ENCODE results near the gene RAP2C. TPM values are rescaled to one million over a fixed set of nuclear protein-coding genes. Genes with fewer than 3 reads are reported as not detected.

The RAP2C gene
- total and polyA plus RNA-seq, 9 donors, result 51.6 to 80.0 (median 62.0) TPM

GRCh38 chrX:132206259-132206658 lies 13.0 kb downstream of the RAP2C start:
- no peaks in the 10 kb centered on the region for H3K9me3 ChIP-seq (replicated peaks; ENCODE audit: control insufficient read depth, low read depth, low read length)
- H3K4me1 ChIP-seq (ENCODE audit: control insufficient read depth, insufficient read depth, low read length), result no peaks in the 10 kb centered on the region
- no CpG with 5 or more reads among the region's 5 CpGs for WGBS (ENCODE audit: insufficient coverage)
- peak; percentile 33 for DNase-seq
- no peak overlapping the region for H3K4me3 ChIP-seq (ENCODE audit: low read length)
- H3K27me3 ChIP-seq (ENCODE audit: control insufficient read depth, insufficient read depth, low read length), result peaks cover 7% of the 10 kb centered on the region
- H3K27ac ChIP-seq (ENCODE audit: low read length), result peak overlapping the region; percentile 52
- H3K36me3 ChIP-seq (ENCODE audit: control insufficient read depth, insufficient read depth, low read length), result peaks cover 8% of the 10 kb centered on the region

DNA sequence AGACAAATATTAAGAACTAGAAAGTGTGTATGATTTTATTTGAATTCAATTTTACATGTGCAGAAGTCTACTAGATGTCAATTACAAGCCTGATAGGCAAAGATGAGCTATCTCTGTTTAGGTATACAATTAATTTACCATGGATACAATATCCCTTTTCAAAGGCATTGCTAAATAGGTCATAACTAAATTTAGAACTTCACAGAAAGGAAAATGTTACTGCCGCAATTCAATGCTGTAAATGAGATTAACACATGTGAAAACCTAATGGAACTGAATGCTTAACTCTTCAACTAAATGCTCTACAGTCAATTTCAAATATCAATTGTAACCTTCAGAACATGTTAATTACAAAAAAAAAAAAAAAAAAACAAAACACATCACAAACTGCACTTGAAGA lies 14.6 kb downstream of the RAP2C start:
- peak; percentile 64 for DNase-seq
- Histone ChIP-seq H3K36me3 (ENCODE audit: control insufficient read depth, insufficient read depth, low read length) (peaks cover under 1% of the 10 kb centered on the region), H3K4me1 (ENCODE audit: control insufficient read depth, insufficient read depth, low read length) (peaks cover under 1% of the 10 kb centered on the region), H3K9me3 (replicated peaks; ENCODE audit: control insufficient read depth, low read depth, low read length) (no peaks in the 10 kb centered on the region), H3K27me3 (ENCODE audit: control insufficient read depth, insufficient read depth, low read length) (peaks cover 10% of the 10 kb centered on the region), H3K4me3 (ENCODE audit: low read length) (no peak overlapping the region), H3K27ac (ENCODE audit: low read length) (peak overlapping the region; percentile 25)
- WGBS (ENCODE audit: insufficient coverage), result no CpG with 5 or more reads among the region's 1 CpG

GRCh38 chrX:132200976-132201375 lies 18.3 kb downstream of the RAP2C start:
- 47% methylated on average over 3 of the region's 5 CpGs for WGBS (ENCODE audit: insufficient coverage)
- Histone ChIP-seq H3K36me3 (ENCODE audit: control insufficient read depth, insufficient read depth, low read length) (no peaks in the 10 kb centered on the region), H3K27me3 (ENCODE audit: control insufficient read depth, insufficient read depth, low read length) (peaks cover 13% of the 10 kb centered on the region), H3K27ac (ENCODE audit: low read length) (peak overlapping the region; percentile 17), H3K4me1 (ENCODE audit: control insufficient read depth, insufficient read depth, low read length) (peaks cover 2% of the 10 kb centered on the region), H3K4me3 (ENCODE audit: low read length) (no peak overlapping the region), H3K9me3 (replicated peaks; ENCODE audit: control insufficient read depth, low read depth, low read length) (no peaks in the 10 kb centered on the region)
- peak; percentile 76 for DNase-seq

- peak overlapping the region; percentile 31 for H3K27ac ChIP-seq (ENCODE audit: low read length)
- H3K4me1 ChIP-seq (ENCODE audit: control insufficient read depth, insufficient read depth, low read length), result peaks cover 2% of the 10 kb centered on the region
- H3K9me3 ChIP-seq (replicated peaks; ENCODE audit: control insufficient read depth, low read depth, low read length), result no peaks in the 10 kb centered on the region
- 42% methylated on average over 4 of the region's 6 CpGs for WGBS (ENCODE audit: insufficient coverage)
- H3K27me3 ChIP-seq (ENCODE audit: control insufficient read depth, insufficient read depth, low read length), result peaks cover 13% of the 10 kb centered on the region
- H3K4me3 ChIP-seq (ENCODE audit: low read length), result no peak overlapping the region
- no peaks in the 10 kb centered on the region for H3K36me3 ChIP-seq (ENCODE audit: control insufficient read depth, insufficient read depth, low read length)
- DNase-seq, result no peak
These were observed 19.3 kb downstream of the RAP2C start for GRCh38 chrX:132199941-132200340.

DNA sequence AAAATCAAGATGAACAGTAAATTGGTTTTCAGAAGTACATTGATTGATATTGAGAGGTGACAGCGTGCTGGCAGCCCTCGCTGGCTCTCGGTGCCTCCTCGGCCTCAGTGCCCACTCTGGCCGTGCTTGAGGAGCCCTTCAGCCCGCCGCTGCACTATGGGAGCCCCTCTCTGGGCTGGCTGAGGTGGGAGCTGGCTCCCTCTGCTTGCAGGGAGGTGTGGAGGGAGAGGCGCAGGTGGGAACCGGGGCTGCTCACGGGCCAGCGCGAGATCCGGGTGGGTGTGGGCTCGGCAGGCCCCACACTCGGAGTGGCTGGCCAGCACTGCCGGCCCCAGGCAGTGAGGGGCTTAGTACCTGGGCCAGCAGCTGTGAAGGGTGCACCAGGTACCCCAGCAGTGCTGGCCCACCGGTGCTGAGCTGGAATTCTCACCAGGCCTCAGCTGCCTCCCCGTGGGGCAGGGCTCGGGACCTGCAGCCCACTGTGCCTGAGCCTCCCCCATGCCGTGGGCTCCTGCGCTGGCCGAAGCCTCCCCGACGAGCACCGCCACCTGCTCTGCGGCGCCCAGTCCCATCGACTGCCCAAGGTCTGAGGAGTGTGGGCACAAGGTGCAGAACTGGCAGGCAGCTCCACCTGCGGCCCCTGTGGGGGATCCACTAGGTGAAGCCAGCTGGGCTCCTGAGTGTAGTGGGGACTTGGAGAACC lies 25.2 kb downstream of the RAP2C start:
- peaks cover 9% of the 10 kb centered on the region for H3K27me3 ChIP-seq (ENCODE audit: control insufficient read depth, insufficient read depth, low read length)
- H3K9me3 ChIP-seq (replicated peaks; ENCODE audit: control insufficient read depth, low read depth, low read length), result no peaks in the 10 kb centered on the region
- no peak for DNase-seq
- no peak overlapping the region for H3K4me3 ChIP-seq (ENCODE audit: low read length)
- H3K36me3 ChIP-seq (ENCODE audit: control insufficient read depth, insufficient read depth, low read length), result no peaks in the 10 kb centered on the region
- H3K4me1 ChIP-seq (ENCODE audit: control insufficient read depth, insufficient read depth, low read length), result no peaks in the 10 kb centered on the region
- no peak overlapping the region for H3K27ac ChIP-seq (ENCODE audit: low read length)
- 90% methylated on average over 24 of the region's 29 CpGs for WGBS (ENCODE audit: insufficient coverage)

DNA sequence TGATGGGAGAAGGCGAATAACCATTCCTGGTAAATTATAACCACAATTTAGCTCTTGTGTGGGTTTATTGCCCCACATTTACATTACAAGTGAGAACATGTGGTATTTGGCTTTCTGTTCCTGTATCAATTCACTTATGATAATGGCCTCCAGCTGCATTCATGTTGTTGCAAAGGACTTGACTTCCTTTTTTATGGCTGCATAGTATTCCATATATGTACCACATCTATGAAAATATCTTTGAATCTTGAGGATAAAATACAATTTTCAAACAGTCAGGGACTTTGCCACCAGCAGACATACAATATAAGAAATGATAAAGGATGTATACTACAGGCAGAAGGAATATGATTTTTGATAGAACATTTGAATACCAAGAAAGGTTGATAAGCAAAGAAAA lies 27.3 kb downstream of the RAP2C start:
- H3K27ac ChIP-seq (ENCODE audit: low read length), result no peak overlapping the region
- H3K9me3 ChIP-seq (replicated peaks; ENCODE audit: control insufficient read depth, low read depth, low read length), result no peaks in the 10 kb centered on the region
- H3K4me3 ChIP-seq (ENCODE audit: low read length), result no peak overlapping the region
- no peak for DNase-seq
- no CpG with 5 or more reads among the region's 1 CpG for WGBS (ENCODE audit: insufficient coverage)
- H3K36me3 ChIP-seq (ENCODE audit: control insufficient read depth, insufficient read depth, low read length), result no peaks in the 10 kb centered on the region
- no peaks in the 10 kb centered on the region for H3K4me1 ChIP-seq (ENCODE audit: control insufficient read depth, insufficient read depth, low read length)
- peaks cover 4% of the 10 kb centered on the region for H3K27me3 ChIP-seq (ENCODE audit: control insufficient read depth, insufficient read depth, low read length)

GRCh38 chrX:132188175-132188574 lies 31.1 kb downstream of the RAP2C start:
- Histone ChIP-seq H3K36me3 (ENCODE audit: control insufficient read depth, insufficient read depth, low read length) (no peaks in the 10 kb centered on the region), H3K4me1 (ENCODE audit: control insufficient read depth, insufficient read depth, low read length) (no peaks in the 10 kb centered on the region), H3K27me3 (ENCODE audit: control insufficient read depth, insufficient read depth, low read length) (peaks cover 9% of the 10 kb centered on the region), H3K4me3 (ENCODE audit: low read length) (no peak overlapping the region), H3K9me3 (replicated peaks; ENCODE audit: control insufficient read depth, low read depth, low read length) (no peaks in the 10 kb centered on the region), H3K27ac (ENCODE audit: low read length) (no peak overlapping the region)
- DNase-seq, result no peak
- 100% methylated on average over 1 of the region's 3 CpGs for WGBS (ENCODE audit: insufficient coverage)

GRCh38 chrX:132187451-132187850 lies 31.8 kb downstream of the RAP2C start:
- 9% methylated on average over 1 of the region's 4 CpGs for WGBS (ENCODE audit: insufficient coverage)
- Histone ChIP-seq H3K27ac (ENCODE audit: low read length) (no peak overlapping the region), H3K9me3 (replicated peaks; ENCODE audit: control insufficient read depth, low read depth, low read length) (no peaks in the 10 kb centered on the region)

DNA sequence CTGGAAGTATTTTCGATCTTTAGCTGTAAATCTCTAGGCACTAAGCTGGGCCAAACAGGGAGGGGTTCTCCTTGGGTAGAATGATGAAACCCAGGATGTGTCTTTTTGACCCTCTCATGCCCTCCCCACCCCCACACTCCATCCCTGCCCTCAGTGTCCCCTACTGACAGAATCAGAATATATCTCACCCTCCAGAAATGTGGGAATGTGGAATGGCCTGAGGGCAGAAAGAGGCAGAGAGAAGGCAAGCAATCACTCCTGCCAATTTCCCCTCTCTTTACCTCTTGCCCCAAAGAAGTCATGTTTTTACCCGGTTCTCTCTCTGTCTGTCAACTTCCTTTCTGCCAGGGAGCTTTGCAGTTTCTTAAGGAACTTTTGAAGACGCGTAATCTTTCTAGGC lies 34.4 kb downstream of the RAP2C start:
- no peak for DNase-seq
- Histone ChIP-seq H3K4me1 (ENCODE audit: control insufficient read depth, insufficient read depth, low read length) (no peaks in the 10 kb centered on the region), H3K27ac (ENCODE audit: low read length) (no peak overlapping the region), H3K36me3 (ENCODE audit: control insufficient read depth, insufficient read depth, low read length) (no peaks in the 10 kb centered on the region), H3K9me3 (replicated peaks; ENCODE audit: control insufficient read depth, low read depth, low read length) (no peaks in the 10 kb centered on the region), H3K4me3 (ENCODE audit: low read length) (no peak overlapping the region), H3K27me3 (ENCODE audit: control insufficient read depth, insufficient read depth, low read length) (peaks cover 18% of the 10 kb centered on the region)
- 68% methylated on average over 3 of the region's 4 CpGs for WGBS (ENCODE audit: insufficient coverage)

More at GRCh38 chrX:132187451-132187850, 31.8 kb downstream of the RAP2C start:
- H3K27me3 ChIP-seq (ENCODE audit: control insufficient read depth, insufficient read depth, low read length), result peaks cover 10% of the 10 kb centered on the region
- no peaks in the 10 kb centered on the region for H3K4me1 ChIP-seq (ENCODE audit: control insufficient read depth, insufficient read depth, low read length)
- no peak overlapping the region for H3K4me3 ChIP-seq (ENCODE audit: low read length)
- no peaks in the 10 kb centered on the region for H3K36me3 ChIP-seq (ENCODE audit: control insufficient read depth, insufficient read depth, low read length)
- no peak for DNase-seq

GRCh38 chrX:132181364-132181763 lies 37.9 kb downstream of the RAP2C start:
- no peaks in the 10 kb centered on the region for H3K9me3 ChIP-seq (replicated peaks; ENCODE audit: control insufficient read depth, low read depth, low read length)
- DNase-seq, result no peak
- no peaks in the 10 kb centered on the region for H3K4me1 ChIP-seq (ENCODE audit: control insufficient read depth, insufficient read depth, low read length)
- no peak overlapping the region for H3K4me3 ChIP-seq (ENCODE audit: low read length)
- no peak overlapping the region for H3K27ac ChIP-seq (ENCODE audit: low read length)
- whole genome bisulfite sequencing (ENCODE audit: insufficient coverage), result 80% methylated on average over 7 of the region's 7 CpGs
- H3K36me3 ChIP-seq (ENCODE audit: control insufficient read depth, insufficient read depth, low read length), result no peaks in the 10 kb centered on the region
- H3K27me3 ChIP-seq (ENCODE audit: control insufficient read depth, insufficient read depth, low read length), result peaks cover 21% of the 10 kb centered on the region

GRCh38 chrX:132180929-132181328 lies 38.3 kb downstream of the RAP2C start:
- no peaks in the 10 kb centered on the region for H3K4me1 ChIP-seq (ENCODE audit: control insufficient read depth, insufficient read depth, low read length)
- DNase-seq, result no peak
- H3K4me3 ChIP-seq (ENCODE audit: low read length), result no peak overlapping the region
- H3K36me3 ChIP-seq (ENCODE audit: control insufficient read depth, insufficient read depth, low read length), result no peaks in the 10 kb centered on the region
- 85% methylated on average over 3 of the region's 3 CpGs for WGBS (ENCODE audit: insufficient coverage)
- no peaks in the 10 kb centered on the region for H3K9me3 ChIP-seq (replicated peaks; ENCODE audit: control insufficient read depth, low read depth, low read length)
- H3K27me3 ChIP-seq (ENCODE audit: control insufficient read depth, insufficient read depth, low read length), result peaks cover 21% of the 10 kb centered on the region
- no peak overlapping the region for H3K27ac ChIP-seq (ENCODE audit: low read length)

Data from muscle of leg (tissue), 11 donors.